A673 (cell line): Measurements from ENCODE around the gene HS6ST3.

Source experiments
- CTCF ChIP-seq: fragments of 300-800, 200-600 bp; sonication (generic); conservative IDR thresholded peaks from 2 replicates; pipeline ENCODE4 v1.5.1; 2017; ENCODE audit warnings: low read depth, mild to moderate bottlenecking, antibody characterized with exemption, low read length, moderate library complexity, mixed read lengths
- EZH2 ChIP-seq: fragments of 200-600 bp; sonication (generic); IDR thresholded peaks from 2 replicates; pipeline ENCODE4 v1.6.1; 2017; ENCODE audit warnings: borderline replicate concordance, low read depth, mild to moderate bottlenecking, mixed read lengths, antibody characterized with exemption, low read length; ENCODE audit not compliant: poor library complexity, severe bottlenecking

GRCh38 chr13:96762876-96763275, 673.0 kb downstream of the HS6ST3 start:
- TF ChIP-seq CTCF, result no peak
- no peak for TF ChIP-seq EZH2
